ENCODE results near the gene PVALB.

The PVALB gene, protein sequence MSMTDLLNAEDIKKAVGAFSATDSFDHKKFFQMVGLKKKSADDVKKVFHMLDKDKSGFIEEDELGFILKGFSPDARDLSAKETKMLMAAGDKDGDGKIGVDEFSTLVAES

DNA sequence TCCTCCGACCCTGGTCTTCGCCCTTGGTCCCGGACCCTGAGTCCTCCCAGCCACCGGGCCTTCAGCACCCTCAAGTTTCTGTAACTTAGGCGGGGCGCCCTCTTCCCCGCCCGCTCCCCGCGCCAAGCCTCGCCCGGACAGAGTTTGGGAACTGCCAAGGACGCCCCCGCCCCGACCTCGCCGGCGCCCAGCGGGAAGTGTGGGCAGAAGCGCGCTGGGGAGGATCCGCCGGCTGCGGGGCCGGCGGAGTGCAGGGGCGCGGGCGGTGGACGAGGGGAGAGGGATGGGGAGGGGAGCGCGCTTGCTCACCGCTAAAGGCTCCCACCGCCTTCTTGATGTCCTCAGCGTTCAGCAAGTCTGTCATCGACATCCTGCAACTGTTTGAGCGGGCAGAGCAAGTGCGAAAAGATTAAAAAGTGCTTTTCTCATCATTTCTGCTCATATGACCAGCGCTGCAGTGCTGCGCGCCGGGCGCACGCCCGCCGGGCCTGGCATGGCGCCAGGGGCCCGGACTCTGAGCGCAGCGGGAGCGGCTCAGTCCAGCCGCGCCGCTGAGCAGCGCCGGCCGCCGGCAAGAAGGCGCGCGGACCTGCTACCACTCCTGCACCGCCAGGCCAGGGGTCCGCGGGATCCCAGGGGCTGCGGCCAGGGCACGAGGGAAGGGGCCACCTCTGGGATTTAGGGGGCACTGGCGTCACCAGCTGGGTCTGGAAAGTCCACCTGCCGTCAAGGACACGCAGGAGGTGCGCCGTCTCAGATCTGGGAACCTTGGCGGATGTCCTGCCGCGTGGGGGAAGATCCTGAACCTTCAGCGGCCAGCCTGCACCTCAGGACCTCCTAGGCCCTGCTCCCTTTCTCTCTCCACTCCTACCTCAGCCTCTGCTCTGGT, at the start of gene PVALB:
Gene PVALB (minus strand): TSS at position 400 of the 889 bp plus-strand sequence. CDS start 30 bp downstream, at position 370.
- DNase-seq (ENCODE audit: low read depth) = no peak

DNA sequence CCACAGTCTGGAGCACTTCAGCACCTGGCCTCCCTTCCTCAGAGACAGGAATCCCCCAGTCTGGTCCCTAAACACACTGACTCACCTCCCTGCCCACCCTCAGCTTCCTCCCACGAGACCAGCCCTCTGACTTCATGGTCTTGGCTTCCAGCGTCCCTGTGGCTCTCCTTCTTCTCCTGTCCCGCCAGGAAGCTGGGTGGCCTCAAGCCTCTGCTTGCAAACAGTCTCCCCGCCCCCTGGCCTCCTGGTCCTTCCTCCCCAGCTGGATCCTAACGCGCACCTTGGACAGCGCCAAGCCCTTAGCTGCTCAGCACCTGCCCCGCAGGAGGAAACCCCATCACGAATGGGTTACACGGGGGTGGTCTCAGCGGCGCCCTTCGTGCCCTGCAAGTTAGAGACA, 48.5 kb upstream of the PVALB start:
- DNase-seq (ENCODE audit: low read depth) = no peak

DNA sequence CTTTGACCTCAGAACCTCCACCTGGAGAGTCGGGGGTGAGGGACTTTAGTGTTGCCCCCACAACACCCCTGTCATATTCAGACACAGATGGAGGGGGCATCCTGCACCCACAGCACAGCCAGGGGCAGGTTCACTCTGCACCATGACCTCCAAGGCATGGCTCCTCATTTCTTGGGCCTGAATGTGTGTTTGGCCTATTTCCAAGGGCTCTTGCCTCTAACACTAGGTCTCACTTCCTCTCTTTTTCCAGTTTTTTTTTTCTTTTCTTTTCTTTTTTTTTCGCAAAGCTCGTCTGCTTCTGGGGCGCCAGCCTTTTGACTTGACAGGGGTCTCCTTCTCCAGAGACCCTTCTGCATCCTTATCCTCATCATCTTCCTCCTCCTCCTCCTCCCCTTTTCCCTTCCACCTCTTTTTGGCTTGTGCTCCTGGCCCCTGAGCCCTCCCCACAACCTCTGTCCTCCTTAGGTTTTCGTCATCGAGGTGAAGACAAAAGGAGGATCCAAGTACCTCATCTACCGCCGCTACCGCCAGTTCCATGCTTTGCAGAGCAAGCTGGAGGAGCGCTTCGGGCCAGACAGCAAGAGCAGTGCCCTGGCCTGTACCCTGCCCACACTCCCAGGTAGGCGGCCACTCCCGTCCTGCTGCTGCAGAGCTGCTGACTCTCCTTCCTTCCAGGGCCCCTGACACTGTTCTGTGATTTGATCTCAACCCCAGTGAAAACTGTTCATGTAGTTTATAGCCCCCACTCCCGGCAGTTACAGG, 47.8 kb upstream of the PVALB start:
- DNase-seq (ENCODE audit: low read depth) = no peak

DNA sequence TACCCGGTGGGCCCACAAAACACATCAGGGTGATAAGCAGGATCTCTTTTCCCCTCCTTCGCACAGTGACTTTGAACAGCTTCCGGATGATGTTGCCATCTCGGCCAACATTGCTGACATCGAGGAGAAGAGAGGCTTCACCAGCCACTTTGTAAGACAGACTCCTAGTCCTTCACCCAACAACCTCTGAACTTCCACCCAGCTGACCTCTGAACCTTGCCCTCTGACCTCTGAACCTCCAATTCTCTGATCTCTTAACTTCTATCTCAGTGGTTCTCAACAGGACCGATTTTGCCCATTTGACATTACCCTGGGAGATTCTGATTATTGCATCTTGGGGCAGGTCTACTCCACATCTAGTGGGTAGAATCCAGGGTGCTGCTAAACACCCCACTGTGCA, 47.1 kb upstream of the PVALB start:
- no peak for DNase-seq (ENCODE audit: low read depth)

DNA sequence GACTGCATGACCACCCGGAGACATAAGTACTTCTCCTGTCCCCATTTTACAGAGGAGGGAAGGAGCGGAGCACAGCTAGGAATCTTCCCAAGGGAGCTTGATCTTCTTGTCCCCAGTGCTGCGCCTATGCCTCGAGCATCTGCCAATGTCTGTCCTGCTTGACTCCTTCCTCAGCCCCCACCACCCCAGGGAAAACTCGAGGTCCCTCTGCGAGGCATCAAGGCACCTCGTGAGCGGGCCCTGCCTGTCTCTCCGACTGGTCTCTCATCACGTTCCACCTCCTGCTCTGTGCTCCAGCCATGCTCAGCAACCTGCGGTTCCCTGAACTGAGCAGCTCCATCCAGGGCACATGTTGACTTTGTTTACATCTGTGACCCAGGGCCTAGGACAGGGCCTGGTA, 46.4 kb upstream of the PVALB start:
- DNase-seq (ENCODE audit: low read depth) = no peak

DNA sequence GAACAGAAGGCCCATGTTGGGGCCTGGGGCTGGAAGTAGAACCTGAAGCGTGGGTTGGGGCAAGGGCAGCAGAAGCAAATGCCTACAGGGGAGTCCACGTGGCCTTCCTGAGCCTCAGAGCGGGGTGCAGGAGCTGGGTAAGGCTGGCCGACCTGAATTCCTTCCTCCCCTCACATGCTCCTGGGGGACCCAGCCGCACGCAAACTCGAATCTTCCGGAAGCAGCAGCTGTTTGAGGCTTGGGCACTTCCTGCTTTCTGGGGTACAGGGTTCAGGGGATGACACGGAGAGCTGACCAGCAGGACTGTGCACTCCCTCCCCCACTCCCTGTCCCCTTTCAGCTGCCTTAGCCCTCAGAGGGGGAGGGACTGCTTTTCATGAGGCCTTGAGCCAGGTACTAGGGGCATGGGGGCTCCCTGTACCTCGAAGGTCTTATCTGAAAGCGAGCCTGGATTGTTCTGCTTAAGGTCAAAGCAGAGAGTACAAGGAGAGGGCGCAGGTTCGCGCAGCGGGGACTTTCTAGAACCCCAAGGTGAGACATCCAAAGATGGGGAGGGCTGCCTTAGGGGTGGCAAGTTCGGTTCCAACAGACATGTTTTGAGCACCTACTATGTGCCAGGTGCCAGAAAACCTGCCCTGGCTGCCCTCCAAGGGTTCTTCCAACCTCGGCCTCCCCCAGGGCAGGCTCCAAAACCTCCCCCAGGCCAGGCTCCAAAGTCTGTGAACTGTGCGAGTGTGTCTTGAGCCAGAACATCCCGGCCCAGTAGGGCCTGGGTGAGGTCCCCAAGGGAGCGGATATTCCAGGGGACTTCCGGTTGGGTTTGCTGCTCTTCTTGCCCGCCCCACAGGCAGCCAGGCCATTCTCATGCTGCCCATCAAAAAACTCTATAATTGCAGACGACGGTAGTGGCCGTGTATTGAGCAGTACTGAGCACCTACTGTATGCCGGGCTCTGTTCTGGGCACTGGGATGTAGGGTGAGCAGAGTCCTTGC, 45.7 kb upstream of the PVALB start:
- DNase-seq (ENCODE audit: low read depth) = no peak

DNA sequence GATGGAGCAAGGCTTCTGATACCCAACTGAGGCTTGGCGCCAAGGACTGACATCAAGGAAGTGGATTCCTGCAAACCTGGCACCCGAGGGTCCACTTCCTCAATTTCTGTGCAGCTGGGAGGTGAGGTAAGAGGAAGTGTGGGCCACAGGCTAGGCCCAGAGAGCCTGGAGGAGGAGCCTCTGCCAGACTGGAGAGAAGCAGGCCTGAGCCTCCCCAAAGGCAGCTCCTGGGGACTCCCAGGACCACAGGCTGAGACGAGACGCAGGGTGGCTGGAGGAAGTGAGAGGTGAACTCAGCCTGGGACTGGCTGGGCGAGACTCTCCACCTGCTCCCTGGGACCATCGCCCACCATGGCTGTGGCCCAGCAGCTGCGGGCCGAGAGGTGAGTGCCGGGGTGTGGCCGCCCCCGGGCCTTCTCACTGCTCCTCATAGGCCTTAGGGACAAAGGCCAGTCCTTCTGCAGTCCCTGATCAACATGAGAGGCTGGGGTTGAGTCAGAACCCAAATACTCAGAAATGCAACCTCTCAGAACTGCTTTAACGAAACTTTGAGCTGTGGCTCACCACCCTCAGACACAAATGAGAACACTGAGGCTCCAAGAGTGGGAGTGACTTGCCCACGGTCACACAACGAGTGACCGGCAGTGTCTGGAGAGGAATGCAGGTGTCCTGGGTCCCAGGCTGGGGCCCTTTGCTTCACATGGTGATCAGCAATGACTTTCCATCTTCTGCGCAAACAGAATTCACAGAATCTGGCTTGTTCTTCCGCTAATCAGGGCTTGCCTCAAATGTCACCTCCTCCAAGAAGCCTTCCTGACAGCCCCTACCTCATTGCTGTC, 44.2 kb upstream of the PVALB start, which contains the start of gene NCF4:
Gene NCF4 (plus strand): TSS at position 186 of the 839 bp plus-strand sequence. CDS start 166 bp downstream, at position 352.
- no peak for DNase-seq (ENCODE audit: low read depth)

DNA sequence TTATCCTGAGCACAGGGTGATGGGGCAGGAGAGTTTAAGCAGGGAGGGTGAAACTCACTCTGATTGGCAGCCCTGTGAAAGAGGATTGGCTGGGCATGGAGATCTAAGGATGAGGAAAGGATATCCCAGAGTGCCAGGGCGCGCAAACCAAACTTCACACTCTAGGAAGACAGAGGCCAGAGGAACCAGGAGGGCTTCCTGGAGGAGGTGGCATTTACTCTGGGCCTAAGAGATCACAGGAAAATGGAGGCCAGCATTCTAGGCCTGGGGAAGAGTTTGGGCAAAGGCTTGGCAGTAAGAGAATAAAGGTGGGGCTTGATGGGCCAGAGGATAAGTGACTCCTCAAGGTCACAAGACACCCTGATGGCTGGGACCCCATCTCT, 43.6 kb upstream of the PVALB start:
- DNase-seq (ENCODE audit: low read depth) = no peak

DNA sequence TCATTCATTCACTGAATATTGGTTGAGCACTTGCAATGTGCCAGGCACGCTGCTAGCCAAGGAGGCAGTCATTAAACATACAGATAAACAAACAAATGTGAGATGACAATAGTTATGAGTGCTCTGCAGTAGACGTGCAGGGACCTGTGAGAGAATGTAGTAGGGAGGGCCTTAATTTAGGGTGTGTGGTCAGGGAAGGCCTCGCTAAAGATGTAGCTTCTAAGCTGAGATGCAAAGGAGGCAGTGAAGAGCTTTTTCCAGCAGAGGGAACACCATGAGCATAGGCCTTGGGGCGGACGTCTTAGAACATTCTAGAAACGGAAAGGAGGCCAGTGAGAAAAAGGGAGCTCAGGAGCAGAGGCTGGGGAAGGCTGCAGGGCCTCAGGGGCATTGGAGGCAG, 43.2 kb upstream of the PVALB start:
- DNase-seq (ENCODE audit: low read depth) = no peak

DNA sequence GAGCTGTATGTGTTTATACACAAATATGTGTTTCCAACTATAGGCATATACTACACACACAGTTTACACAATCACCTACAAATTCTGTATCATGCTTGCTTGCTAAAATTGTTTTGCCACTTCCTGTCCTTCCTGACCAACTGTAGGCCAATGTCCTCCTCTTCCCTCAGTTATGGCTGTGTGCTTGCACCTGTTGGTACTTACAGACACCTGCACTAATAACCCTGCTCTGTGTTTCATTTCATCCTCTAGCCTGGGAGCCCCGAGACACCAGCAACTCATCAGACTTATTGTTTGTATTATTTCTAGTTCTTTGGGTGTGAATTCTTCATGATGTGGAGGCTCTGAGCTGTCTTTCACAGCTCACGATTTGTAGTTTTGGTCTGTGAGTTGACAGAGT, 42.1 kb upstream of the PVALB start:
- no peak for DNase-seq (ENCODE audit: low read depth)

DNA sequence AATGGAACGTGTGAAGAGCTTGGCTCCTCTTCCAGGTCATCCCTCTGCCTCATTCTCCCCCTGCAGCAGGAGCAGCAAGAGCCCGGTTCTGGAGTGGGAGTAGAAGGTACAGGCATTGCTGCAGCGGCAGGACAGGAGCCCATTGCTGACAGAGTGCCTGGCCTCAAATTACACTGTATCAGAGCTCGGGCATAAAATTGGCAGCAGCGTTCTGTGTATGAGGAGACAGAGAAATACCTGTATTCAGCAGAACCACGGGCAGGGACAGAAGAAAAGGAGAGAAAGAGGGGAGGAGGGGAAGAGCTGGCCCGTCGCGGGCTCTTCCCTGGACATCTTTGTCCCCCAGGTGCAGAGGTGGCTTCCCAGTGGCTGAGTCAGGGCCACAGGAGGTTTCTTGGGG, 41.3 kb upstream of the PVALB start:
- DNase-seq (ENCODE audit: low read depth) = no peak

DNA sequence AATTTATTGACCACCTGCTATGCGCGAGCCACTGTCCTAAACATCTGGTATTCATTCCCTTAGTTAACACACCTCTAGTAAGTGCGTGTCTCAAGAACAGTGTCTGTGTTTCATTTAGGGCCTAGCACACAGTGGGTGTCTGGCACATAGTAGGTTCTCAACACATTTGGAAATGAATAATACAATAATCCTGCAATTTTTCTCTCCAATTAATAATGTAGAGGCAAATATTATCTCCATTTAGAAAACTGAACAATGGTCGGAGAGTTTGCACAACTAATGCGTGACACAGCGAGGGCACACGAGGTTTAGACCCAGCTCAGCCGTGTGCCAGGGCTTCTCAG, 39.9 kb upstream of the PVALB start:
- DNase-seq (ENCODE audit: low read depth) = no peak

DNA sequence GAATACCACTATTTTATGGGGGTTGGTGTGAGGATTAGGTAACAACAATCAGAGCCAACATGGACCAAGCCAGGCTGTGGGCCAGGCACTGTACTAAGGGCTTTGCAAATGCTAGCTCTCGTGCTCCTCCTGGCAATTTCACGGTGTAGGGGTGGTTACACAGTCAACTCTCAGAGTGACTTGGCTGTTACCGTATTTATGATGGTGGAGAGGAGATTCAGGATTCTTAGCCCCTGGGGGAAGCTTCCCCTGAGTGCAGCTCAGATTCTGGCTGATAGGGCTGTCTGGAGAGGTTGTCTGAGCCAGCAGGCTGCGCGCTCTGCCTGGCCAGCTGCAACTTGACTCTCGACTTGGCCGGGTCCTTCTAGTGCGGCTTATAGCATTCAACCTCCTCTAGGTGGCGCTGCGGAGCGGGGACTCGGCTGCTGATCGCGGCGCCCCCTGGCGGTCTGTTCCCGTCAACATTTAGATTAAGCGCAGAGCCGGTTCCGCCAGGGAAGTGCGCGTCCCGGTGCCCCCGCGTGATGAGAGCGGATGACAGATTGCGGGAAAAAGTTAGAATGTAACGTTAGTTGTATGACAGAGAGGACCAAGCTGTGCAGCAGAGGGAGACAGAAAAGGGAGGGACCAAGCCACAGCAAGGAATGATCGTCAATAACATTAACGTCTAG, 39.4 kb upstream of the PVALB start:
- DNase-seq (ENCODE audit: low read depth) = peak; percentile 85

DNA sequence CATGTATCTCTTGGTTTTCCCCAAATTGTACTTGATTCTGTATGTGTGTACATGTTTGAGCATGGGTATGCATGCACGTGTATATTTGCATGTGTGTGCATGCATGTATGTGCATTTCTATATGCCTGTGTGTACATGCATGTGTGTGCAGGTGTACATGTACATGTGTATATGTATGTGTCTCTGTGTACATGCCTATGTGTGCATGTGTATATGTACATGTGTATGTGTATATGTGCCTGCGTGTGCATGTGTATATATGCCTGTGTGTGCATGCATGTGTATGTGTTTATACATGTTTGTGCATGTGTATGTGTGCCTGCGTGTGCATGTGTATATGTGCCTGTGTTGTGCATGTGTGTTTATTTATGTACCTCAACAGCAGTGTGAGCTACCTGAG, 38.6 kb upstream of the PVALB start:
- DNase-seq (ENCODE audit: low read depth) = no peak

DNA sequence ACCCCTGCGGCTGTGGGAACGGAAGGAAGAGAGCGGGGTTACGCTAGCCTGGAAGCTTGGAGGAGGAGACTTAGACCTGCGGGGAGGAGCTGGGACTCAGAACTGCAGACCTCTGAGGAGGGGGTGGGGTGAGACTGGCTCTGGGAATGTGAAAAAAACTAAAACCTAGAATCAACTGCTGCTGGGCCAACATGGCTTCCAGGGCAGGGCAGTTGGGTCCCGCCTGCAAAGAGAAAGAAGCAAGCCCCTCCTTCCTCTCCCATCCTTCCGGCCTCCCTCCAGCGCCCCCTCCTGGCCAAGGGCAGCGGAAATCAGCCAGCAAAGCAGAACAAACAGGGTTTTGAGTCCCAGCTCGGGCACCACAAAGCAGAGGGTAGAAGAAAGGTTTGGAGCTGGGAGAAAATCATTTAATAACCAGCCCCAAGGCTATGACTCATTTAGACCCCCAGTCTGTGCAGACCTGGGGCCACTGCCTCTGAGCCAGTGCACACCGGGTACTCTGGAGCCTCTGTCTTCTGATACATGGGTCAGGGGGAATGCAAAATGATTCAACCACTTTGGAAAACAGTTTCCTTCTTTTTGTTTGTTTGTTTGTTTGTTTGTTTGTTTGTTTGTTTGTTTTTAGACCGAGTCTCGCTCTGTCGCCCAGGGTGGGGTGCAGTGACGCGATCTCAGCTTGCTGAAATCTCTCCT, 36.7 kb upstream of the PVALB start:
- peak; percentile 72 for DNase-seq (ENCODE audit: low read depth)

DNA sequence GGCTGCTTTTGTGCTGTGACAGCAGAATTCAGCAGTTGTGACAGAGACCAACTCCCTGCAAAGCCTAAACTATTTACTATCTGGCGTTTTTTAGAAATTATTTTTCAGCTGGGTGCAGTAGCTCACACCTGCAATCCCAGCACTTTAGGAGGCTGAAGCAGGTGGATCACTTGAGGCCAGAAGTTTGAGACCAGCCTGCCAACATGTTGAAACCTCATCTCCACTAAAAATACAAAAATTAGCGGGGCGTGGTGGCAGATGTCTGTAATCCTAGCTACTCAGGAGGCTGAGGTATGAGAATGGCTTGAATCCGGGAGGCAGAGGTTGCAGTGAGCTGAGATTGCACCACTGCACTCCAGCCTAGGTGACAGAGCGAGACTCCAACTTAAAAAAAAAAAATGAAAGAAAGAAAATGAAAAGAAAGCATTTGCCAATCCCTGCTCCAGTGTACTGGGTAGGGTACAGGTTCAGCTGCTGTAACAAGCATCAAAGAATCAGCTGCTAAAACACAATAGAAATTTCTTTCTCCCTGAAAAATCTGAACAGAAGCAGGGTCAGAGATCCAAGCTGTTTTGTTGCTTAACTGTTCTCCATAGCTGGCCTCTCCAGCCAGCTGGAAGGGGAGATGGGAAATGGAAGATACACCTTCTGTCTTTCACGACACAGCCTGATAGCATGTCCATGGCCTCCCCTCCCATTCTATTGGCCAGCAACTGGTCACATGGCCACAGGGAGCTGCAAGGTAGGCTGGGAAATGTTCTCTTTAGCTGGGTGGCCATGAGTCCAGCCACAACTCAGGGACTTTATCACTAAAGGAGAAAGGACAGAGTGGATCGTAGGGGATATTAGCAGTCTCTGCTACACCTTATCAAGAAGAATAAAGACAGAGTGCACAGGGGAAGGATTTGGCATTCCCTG, 35.5 kb upstream of the PVALB start:
- DNase-seq (ENCODE audit: low read depth) = no peak

DNA sequence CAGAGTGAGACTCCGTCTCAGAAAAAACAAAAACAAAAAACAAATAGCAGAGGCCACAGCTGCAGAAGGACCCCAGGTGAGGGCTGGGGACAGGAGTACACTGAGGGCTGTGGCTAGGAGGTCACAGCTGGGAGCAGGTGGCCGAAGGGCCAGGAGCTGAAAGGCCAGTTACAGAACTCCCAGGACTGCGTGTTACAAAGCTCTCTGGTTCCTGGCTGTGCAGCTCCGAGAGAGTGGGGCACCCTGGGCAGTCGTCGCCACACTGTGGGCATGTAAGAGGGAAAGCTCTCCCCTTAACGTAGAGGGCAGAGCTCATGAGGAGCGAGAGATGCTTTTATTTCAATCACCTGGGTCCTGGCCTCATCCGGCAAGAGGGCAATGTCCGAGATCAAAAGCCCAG, 33.8 kb upstream of the PVALB start:
- DNase-seq (ENCODE audit: low read depth) = no peak

DNA sequence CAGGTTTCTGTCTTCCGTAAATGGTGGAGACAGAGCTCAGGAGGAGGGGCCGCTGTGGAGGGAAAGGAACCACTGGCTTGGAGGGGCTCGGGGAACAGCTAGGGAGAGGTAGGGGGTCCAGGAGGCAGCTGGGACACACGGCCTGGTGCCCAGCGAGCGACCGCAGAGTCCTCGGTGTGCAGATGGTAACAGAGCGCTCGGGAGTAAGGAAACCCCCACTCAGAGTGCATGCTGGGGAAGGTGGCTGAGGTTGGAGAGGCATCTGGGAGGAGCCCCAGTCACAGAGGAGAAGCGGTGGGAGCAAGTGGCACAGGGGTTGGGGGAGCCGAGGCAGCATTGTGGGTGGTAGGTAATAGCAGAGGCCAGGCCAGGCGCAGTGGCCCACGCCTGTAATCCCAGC, 33.2 kb upstream of the PVALB start:
- no peak for DNase-seq (ENCODE audit: low read depth)

DNA sequence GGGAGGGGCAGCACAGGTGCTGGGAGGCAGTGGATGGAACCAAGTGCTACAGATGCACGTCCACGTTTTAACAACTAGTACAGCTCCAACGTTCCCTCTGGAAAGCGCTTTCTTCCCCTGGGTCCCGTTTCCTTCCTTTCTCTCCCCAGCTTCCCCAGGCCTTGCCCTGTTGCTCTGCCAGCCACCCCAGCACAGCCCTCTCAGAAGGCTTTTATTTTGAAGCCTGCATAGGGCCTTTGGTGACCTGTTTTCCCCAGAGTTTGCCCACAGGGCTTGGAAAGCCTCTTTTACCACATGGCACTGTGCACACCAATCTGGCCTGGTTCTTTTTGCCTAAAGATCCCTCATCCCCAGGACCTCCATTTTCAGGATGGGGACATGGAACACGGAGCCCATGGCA, 30.1 kb upstream of the PVALB start:
- DNase-seq (ENCODE audit: low read depth) = no peak

All from stimulated activated CD4-positive, alpha-beta T cell treated with anti-CD3 and anti-CD28 coated beads, Interleukin-2, amount 100 ng/mL, for 4 hours (primary cell).